Measurements from ENCODE around the gene MAML1.
A peak's percentile ranks its signal among the peaks of the same experiment; 100 is the strongest.

MAML1 gene

DNA sequence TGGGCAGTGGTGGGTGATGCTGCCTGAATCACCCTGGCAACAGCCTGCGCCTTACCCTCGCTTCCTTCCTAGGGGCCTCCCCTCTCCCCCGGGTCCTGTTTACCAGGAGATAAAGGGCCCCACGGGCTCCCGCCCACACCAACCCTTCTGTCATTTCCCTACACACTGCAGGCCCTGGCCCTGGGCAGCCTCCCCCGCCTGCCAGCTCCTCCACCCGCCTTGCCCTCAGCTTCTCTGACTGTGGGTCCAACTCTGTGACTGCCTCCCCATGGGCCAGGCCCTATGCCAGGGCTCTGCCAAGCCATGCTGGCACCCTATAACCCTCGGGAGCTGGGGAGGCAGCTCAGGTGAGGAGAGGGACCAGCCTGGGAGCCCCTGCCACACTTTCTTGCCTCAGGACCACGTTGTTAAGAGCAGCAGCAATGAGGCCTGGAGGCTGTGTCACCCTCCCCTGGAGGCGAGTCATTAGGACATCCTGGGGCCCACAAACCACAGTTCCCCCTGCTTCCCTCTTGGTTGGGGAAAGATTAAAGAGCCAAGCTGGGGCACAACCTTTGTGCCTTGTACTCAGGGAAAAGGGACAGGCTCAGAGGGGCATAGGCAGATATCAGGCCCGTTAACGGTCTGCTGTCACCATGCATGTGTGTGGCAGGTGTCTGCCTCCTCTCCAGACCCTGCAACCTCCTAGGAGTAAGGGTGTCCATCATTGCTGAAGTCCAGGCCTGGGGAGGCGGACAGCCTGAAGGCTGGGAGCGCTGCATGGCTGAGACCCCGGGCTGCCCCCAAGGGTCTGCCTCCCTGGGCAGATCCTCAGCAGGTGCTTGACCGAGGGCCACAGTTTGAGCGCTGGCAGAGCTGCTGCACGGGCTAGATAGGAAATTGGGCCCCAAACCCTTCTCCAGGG, 71.3 kb downstream of the MAML1 start:
- no peak for DNase-seq (ENCODE audit: low read depth)
- H3K4me3 ChIP-seq (ENCODE audit: control insufficient read depth, low read depth, low read length) = no peak overlapping the region
- TF ChIP-seq, protein P1, sequence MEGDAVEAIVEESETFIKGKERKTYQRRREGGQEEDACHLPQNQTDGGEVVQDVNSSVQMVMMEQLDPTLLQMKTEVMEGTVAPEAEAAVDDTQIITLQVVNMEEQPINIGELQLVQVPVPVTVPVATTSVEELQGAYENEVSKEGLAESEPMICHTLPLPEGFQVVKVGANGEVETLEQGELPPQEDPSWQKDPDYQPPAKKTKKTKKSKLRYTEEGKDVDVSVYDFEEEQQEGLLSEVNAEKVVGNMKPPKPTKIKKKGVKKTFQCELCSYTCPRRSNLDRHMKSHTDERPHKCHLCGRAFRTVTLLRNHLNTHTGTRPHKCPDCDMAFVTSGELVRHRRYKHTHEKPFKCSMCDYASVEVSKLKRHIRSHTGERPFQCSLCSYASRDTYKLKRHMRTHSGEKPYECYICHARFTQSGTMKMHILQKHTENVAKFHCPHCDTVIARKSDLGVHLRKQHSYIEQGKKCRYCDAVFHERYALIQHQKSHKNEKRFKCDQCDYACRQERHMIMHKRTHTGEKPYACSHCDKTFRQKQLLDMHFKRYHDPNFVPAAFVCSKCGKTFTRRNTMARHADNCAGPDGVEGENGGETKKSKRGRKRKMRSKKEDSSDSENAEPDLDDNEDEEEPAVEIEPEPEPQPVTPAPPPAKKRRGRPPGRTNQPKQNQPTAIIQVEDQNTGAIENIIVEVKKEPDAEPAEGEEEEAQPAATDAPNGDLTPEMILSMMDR (IDR thresholded peaks at IDR 0.05; ENCODE audit: control insufficient read depth, insufficient read depth, low read depth, low read length, missing control alignments) = no peak

DNA sequence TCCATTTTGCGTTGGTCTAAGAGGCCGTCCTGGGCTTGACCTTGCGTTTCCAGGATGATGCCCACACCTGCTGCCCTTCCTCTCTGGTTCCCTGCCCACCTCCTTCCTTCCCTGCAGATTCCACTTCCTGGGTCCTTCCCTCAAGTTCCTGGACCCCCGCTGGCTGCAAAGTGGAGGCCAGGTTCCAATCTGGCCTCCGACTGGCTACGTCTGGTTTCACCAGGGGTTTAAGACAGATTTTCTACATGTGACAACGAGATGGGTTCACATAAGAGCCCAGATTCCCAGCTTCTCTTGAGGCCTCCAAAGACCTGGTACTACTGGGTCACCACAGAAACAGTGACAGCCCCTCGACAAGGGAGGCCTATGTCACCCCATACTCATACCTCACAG, 71.9 kb downstream of the MAML1 start:
- H3K4me3 ChIP-seq (ENCODE audit: control insufficient read depth, low read depth, low read length) = no peak overlapping the region
- TF ChIP-seq, protein P1 (IDR thresholded peaks at IDR 0.05; ENCODE audit: control insufficient read depth, insufficient read depth, low read depth, low read length, missing control alignments) = no peak
- no peak for DNase-seq (ENCODE audit: low read depth)

DNA sequence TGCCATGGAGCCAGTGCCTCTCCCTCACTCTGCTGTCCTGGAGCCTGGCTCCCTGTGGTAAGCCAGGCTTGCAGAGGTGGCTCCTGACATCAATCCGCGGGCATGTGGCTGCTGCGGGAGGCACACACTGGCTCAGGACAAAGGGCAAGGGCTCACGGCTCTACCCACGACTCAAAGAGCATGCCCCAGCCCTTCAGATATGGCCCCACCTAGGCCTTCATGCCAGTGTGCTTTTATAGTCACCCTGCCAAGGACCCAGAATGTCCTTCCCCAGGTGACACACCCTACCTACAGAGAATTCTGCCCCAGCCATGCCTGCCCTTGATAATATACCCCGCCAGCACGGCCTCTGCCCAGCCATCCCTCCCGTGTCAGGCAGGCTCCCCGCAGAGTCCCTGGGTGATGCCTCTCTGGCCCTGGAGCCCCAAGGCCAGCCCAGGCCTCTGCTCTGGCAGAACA, 72.5 kb downstream of the MAML1 start:
- peak overlapping the region; percentile 71 for H3K4me3 ChIP-seq (ENCODE audit: control insufficient read depth, low read depth, low read length)
- DNase-seq (ENCODE audit: low read depth) = no peak
- TF ChIP-seq, protein P1 (IDR thresholded peaks at IDR 0.05; ENCODE audit: control insufficient read depth, insufficient read depth, low read depth, low read length, missing control alignments) = no peak

DNA sequence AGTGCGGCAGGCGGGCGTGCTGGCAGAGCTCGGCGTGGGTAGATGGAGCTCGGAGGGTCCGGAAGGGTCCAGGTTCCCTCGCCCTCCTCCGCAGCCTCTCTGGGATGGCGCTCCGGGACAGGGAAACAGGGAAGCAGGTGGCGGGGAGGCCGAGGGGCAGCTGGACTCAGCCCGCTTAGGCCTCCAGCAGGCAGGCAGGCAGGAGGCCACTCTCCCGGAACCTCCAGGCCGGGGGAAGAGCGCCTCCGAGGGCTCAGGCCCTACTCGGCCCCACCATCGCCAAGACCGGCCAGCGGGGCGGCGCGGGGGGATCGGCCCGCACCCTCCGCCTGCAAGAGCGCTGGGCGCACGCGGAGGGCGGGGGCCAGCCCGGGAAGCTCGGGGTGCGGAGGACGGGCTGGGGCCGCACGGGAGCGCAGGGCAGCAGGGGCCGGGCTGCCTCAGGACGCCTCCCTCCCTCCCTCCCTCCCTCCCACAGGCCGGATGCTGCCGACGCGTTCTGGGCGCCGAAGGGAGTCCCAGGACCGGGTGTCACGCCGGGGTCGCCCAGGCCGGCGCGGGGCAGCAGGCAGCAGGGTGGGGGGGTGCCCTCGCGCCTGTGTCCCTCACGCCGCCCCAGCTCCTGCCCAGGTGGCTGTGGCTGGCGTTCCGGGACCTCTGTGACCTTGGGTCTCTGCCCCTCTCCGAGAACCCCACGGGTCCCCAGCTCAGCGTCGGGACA, 73.1 kb downstream of the MAML1 start:
- peak overlapping the region; percentile 71 for H3K4me3 ChIP-seq (ENCODE audit: control insufficient read depth, low read depth, low read length)
- no peak for DNase-seq (ENCODE audit: low read depth)
- TF ChIP-seq, protein P1 (IDR thresholded peaks at IDR 0.05; ENCODE audit: control insufficient read depth, insufficient read depth, low read depth, low read length, missing control alignments) = no peak

DNA sequence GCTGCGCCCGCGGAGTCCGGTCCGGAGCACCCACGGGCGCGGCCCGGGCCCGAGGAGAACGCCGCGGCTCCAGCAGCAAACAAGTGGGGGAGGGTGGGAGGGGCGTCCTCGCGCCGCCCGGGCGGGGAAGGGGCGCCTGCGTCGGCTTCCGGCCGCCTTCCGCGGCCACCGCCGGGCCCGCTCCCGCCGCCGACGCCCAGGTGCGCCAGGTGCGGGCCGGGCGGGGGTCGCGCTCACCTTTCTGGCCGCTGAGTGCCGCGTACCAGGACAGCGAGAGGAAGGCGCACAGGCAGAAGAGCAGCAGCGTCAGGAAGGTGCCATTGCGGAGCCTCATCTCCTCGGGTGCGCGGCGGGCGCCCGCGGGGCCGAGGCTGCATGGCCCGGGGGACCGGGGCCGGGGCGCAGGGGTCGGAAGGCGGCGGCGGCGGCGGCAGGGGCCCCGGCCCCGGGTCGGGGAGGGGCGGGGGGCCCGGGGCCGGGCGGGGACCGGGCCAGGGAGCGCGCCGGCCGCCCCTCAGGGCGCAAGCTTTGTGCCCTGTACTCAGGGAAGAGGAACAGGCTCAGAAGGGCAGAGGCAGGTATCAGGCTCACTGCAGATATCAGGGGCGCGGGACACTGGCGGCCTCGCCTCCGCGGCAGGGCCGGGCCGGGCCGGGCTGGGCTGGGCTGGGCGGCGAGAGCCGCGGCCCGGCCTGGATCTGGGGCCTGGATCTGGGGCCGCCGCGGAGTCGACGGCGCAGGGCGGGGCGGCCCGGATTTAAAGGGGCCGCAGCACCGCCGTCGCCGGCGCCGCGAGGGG, 73.8 kb downstream of the MAML1 start, which contains the start of gene MGAT4B:
Gene MGAT4B (minus strand): TSS at position 617 of the 799 bp plus-strand sequence. CDS start 283 bp downstream, at position 334.
- DNase-seq (ENCODE audit: low read depth) = no peak
- TF ChIP-seq, protein P1 (IDR thresholded peaks at IDR 0.05; ENCODE audit: control insufficient read depth, insufficient read depth, low read depth, low read length, missing control alignments) = no peak
- peak within 1 kb of the TSS; percentile 71 for H3K4me3 ChIP-seq (ENCODE audit: control insufficient read depth, low read depth, low read length)
